Smooth muscle cell (in vitro differentiated cells): ENCODE measurements around the gene BTBD16. TPM values are rescaled to one million over a fixed set of nuclear protein-coding genes. Genes with fewer than 3 reads are reported as not detected.

Experiments
- DNase-seq: peaks from one replicate; lab custom pipeline; 2025; ENCODE audit not compliant: unreplicated experiment; lab: John Stamatoyannopoulos, UW
- H2AFZ ChIP-seq: fragments of 200-600 bp; sonication (generic); 2 replicates; pipeline ENCODE4 v1.6.0; 2016; ENCODE audit warnings: antibody characterized with exemption, low read depth, mild to moderate bottlenecking
- H3F3A ChIP-seq: fragments of 200-600 bp; sonication (generic); 2 replicates; pipeline ENCODE4 v1.6.0; 2017; ENCODE audit warnings: antibody characterized with exemption, low read depth
- H3K27ac ChIP-seq: fragments of 200-600 bp; sonication (generic); 2 replicates; pipeline ENCODE4 v1.5.1; 2016; ENCODE audit warnings: low read depth, mild to moderate bottlenecking
- H3K27me3 ChIP-seq: fragments of 200-600 bp; sonication (generic); 2 replicates; pipeline ENCODE4 v1.6.1; 2016; ENCODE audit warnings: low read depth, mild to moderate bottlenecking
- H3K36me3 ChIP-seq: fragments of 200-600 bp; sonication (generic); 2 replicates; pipeline ENCODE4 v1.5.1; 2016; ENCODE audit warnings: low read depth
- H3K4me1 ChIP-seq: fragments of 200-600 bp; sonication (generic); 2 replicates; pipeline ENCODE4 v1.5.1; 2016; ENCODE audit warnings: low read depth
- H3K4me2 ChIP-seq: fragments of 200-600 bp; sonication (generic); 2 replicates; pipeline ENCODE4 v1.6.0; 2016; ENCODE audit warnings: mild to moderate bottlenecking
- H3K4me3 ChIP-seq: fragments of 200-600 bp; sonication (generic); 2 replicates; pipeline ENCODE4 v1.5.1; 2016; ENCODE audit warnings: mild to moderate bottlenecking
- H3K79me2 ChIP-seq: fragments of 200-600 bp; sonication (generic); 2 replicates; pipeline ENCODE4 v1.6.0; 2016; ENCODE audit warnings: low read depth, mild to moderate bottlenecking
- H3K9ac ChIP-seq: fragments of 200-600 bp; sonication (generic); 2 replicates; pipeline ENCODE4 v1.6.0; 2016; ENCODE audit warnings: low read depth
- H3K9me3 ChIP-seq: fragments of 200-600 bp; sonication (generic); replicated peaks from 2 replicates; pipeline ENCODE4 v1.5.1; 2016; ENCODE audit warnings: low read depth
- H4K20me1 ChIP-seq: fragments of 200-600 bp; sonication (generic); 2 replicates; pipeline ENCODE4 v1.6.0; 2016; ENCODE audit warnings: low read depth
- CTCF ChIP-seq: fragments of 200-600 bp; sonication (generic); IDR thresholded peaks from 2 replicates; pipeline ENCODE4 v1.5.1; 2017; ENCODE audit warnings: borderline replicate concordance, mild to moderate bottlenecking, antibody characterized with exemption; ENCODE audit not compliant: insufficient read depth, poor library complexity, severe bottlenecking
- WGBS: methylation state at CpG from one replicate; pipeline ENCODE4 v1.1.7; 2016; ENCODE audit warnings: low lambda C conversion rate; 5-methylcytosine and 5-hydroxymethylcytosine counted together
- polyA plus RNA-seq: library from polyadenylated mRNA; unstranded; fragments of >200 nt; fragmentation: Nextera tagmentation; extraction: Ambion mirVana; gene quantifications from 2 replicates; pipeline ENCODE4 v1.2.1, GENCODE V29; 2016
- total RNA-seq: library from RNA; depleted of rRNA; stranded (reverse); fragments of >200 nt; gene quantifications from 2 replicates; pipeline ENCODE4 v1.2.3, GENCODE V29; 2014

BTBD16 gene
- total and polyA plus RNA-seq, 2 experiments from 2014 or later, result not detected

- H3K9ac ChIP-seq, result no peak overlapping the region
- WGBS, result 69% methylated on average over 4 of the region's 4 CpGs
- H4K20me1 ChIP-seq, result no peaks in the 10 kb centered on the region
- no peak overlapping the region for H3K27ac ChIP-seq
- no peaks in the 10 kb centered on the region for H3K9me3 ChIP-seq
- H2AFZ ChIP-seq, result no peak overlapping the region
- no peaks in the 10 kb centered on the region for H3K4me1 ChIP-seq
- no peak overlapping the region for H3K4me3 ChIP-seq
- no peaks in the 10 kb centered on the region for H3K27me3 ChIP-seq
- no peaks in the 10 kb centered on the region for H3K36me3 ChIP-seq
- H3K4me2 ChIP-seq, result no peak overlapping the region
- no peak for DNase-seq
- TF ChIP-seq CTCF, result no peak
- no peaks in the 10 kb centered on the region for H3K79me2 ChIP-seq
- no peaks in the 10 kb centered on the region for H3F3A ChIP-seq
Measured at GRCh38 chr10:122293961-122294380, 22.9 kb downstream of the BTBD16 start.

GRCh38 chr10:122294511-122295450 is 23.7 kb downstream of the BTBD16 start:
- Histone ChIP-seq H3K4me3 (no peak overlapping the region), H3K79me2 (no peaks in the 10 kb centered on the region), H2AFZ (no peak overlapping the region), H3K9ac (no peak overlapping the region), H3K36me3 (no peaks in the 10 kb centered on the region), H3K27me3 (no peaks in the 10 kb centered on the region), H3K4me1 (no peaks in the 10 kb centered on the region), H3K9me3 (no peaks in the 10 kb centered on the region), H3K27ac (no peak overlapping the region), H3K4me2 (no peak overlapping the region), H3F3A (no peaks in the 10 kb centered on the region), H4K20me1 (no peaks in the 10 kb centered on the region)
- 91% methylated on average over 12 of the region's 12 CpGs for WGBS
- TF ChIP-seq CTCF, result no peak
- DNase-seq, result no peak

GRCh38 chr10:122295451-122295809 is 24.3 kb downstream of the BTBD16 start:
- Histone ChIP-seq H2AFZ (no peak overlapping the region), H3K9ac (no peak overlapping the region), H3F3A (no peaks in the 10 kb centered on the region), H3K36me3 (no peaks in the 10 kb centered on the region), H3K79me2 (no peaks in the 10 kb centered on the region), H3K27ac (no peak overlapping the region), H3K27me3 (no peaks in the 10 kb centered on the region), H3K4me2 (no peak overlapping the region), H4K20me1 (no peaks in the 10 kb centered on the region), H3K9me3 (no peaks in the 10 kb centered on the region), H3K4me3 (no peak overlapping the region), H3K4me1 (no peaks in the 10 kb centered on the region)
- TF ChIP-seq CTCF, result no peak
- DNase-seq, result no peak
- WGBS, result 86% methylated on average over 4 of the region's 4 CpGs
